Muscle of leg (tissue), 11 donors: Measurements from ENCODE around the gene WDR6. TPM values are rescaled to one million over a fixed set of nuclear protein-coding genes. Genes with fewer than 3 reads are reported as not detected.
A peak's percentile ranks its signal among the peaks of the same experiment; 100 is the strongest.

Experiments
- DNase-seq: peaks from one replicate; pipeline ENCODE4 v3.0.0; 2013
- H3K27ac ChIP-seq: one replicate; pipeline ENCODE4 v1.5.1; 2013; ENCODE audit warnings: mild to moderate bottlenecking, low read length, control low read depth
- H3K27me3 ChIP-seq: one replicate; pipeline ENCODE4 v1.6.1; 2013; ENCODE audit warnings: low read length; ENCODE audit not compliant: control insufficient read depth, insufficient read depth
- H3K36me3 ChIP-seq: one replicate; pipeline ENCODE4 v1.6.1; 2013; ENCODE audit warnings: low read length; ENCODE audit not compliant: control insufficient read depth, insufficient read depth
- H3K4me1 ChIP-seq: one replicate; pipeline ENCODE4 v1.6.1; 2013; ENCODE audit warnings: low read length; ENCODE audit not compliant: control insufficient read depth, insufficient read depth
- H3K4me3 ChIP-seq: one replicate; pipeline ENCODE4 v1.5.1; 2013; ENCODE audit warnings: low read length, control low read depth
- H3K9me3 ChIP-seq: replicated peaks from 2 replicates; pipeline ENCODE4 v1.6.1; 2013; ENCODE audit warnings: low read depth, low read length; ENCODE audit not compliant: control insufficient read depth
- WGBS: methylation state at CpG from one replicate; pipeline ENCODE4 v1.1.5; 2013; ENCODE audit warnings: missing lambda C conversion rate; ENCODE audit not compliant: insufficient coverage; 5-methylcytosine and 5-hydroxymethylcytosine counted together
- polyA plus RNA-seq, 8 donors: library from polyadenylated mRNA; unstranded; fragments of 120-200 nt; gene quantifications; one replicate each; pipeline versions ENCODE4 v1.2.1 to v1.2.3, GENCODE V29; 2013; ENCODE audit warnings: inconsistent platforms in 1 of 8, low replicate concordance in 1 of 8; ENCODE audit not compliant: insufficient read length in 8 of 8, insufficient read depth in 1 of 8
- total RNA-seq: library from RNA; stranded (reverse); fragments of 120-200 nt; gene quantifications from one replicate; pipeline ENCODE4 v1.2.4, GENCODE V29; 2013

The WDR6 gene
- total and polyA plus RNA-seq, 9 donors = 79.4 to 139 (median 112) TPM

- peaks cover 25% of the 10 kb centered on the region for H3K4me1 ChIP-seq
- peak; percentile 14 for DNase-seq
- 25% methylated on average over 1 of the region's 4 CpGs for WGBS
- peak overlapping the region; percentile 99 for H3K4me3 ChIP-seq
- peak overlapping the region; percentile 96 for H3K27ac ChIP-seq
- peaks cover 85% of the 10 kb centered on the region for H3K36me3 ChIP-seq
- no peaks in the 10 kb centered on the region for H3K27me3 ChIP-seq
- H3K9me3 ChIP-seq = no peaks in the 10 kb centered on the region
These were observed 21.1 kb downstream of the WDR6 start for GRCh38 chr3:49028298-49028672.

- peaks cover 79% of the 10 kb centered on the region for H3K36me3 ChIP-seq
- peaks cover 24% of the 10 kb centered on the region for H3K4me1 ChIP-seq
- DNase-seq = peak; percentile 97
These were observed 21.7 kb downstream of the WDR6 start, which contains the start of gene IMPDH2 for GRCh38 chr3:49028673-49029562. Gene IMPDH2 (minus strand): TSS chr3:49029398. CDS start chr3:49029350, 48 bp downstream.

GRCh38 chr3:49029563-49029884 is 22.3 kb downstream of the WDR6 start:
- Histone ChIP-seq H3K36me3 (peaks cover 79% of the 10 kb centered on the region), H3K27ac (peak overlapping the region; percentile 87), H3K27me3 (no peaks in the 10 kb centered on the region), H3K4me1 (peaks cover 24% of the 10 kb centered on the region), H3K9me3 (no peaks in the 10 kb centered on the region), H3K4me3 (peak overlapping the region; percentile 99)
- no CpG with 5 or more reads among the region's 7 CpGs for WGBS
- DNase-seq = no peak

More at GRCh38 chr3:49028673-49029562, 21.7 kb downstream of the WDR6 start, which contains the start of gene IMPDH2:
- H3K4me3 ChIP-seq = peak within 1 kb of the TSS; percentile 99
- H3K27ac ChIP-seq = peak within 1 kb of the TSS; percentile 96
- 0% methylated on average over 51 of the region's 55 CpGs for WGBS
- no peaks in the 10 kb centered on the region for H3K9me3 ChIP-seq
- no peaks in the 10 kb centered on the region for H3K27me3 ChIP-seq

DNA sequence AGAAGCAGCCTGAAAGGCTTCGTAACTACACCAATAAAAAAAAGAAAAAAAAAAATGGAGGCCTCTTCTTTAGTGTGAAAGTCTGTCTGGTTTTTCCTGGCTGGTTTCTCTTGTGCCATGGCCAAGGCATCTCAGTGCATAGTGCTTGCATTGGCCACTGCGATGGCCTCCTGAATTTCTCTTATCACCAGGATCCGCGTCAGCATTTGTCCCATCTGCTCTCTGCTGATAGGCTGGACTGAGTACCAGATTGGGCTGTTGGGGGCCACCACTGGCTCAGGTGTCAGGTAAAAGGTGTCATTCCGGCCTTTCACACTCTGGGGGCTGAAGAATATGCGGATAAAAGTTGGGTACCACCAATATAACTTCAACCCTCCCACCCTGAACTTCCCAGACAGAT is 23.1 kb downstream of the WDR6 start:
- Histone ChIP-seq H3K27me3 (no peaks in the 10 kb centered on the region), H3K27ac (no peak overlapping the region), H3K36me3 (peaks cover 79% of the 10 kb centered on the region), H3K4me3 (no peak overlapping the region), H3K9me3 (no peaks in the 10 kb centered on the region), H3K4me1 (peaks cover 23% of the 10 kb centered on the region)
- WGBS = 79% methylated on average over 2 of the region's 6 CpGs
- DNase-seq = peak; percentile 17

DNA sequence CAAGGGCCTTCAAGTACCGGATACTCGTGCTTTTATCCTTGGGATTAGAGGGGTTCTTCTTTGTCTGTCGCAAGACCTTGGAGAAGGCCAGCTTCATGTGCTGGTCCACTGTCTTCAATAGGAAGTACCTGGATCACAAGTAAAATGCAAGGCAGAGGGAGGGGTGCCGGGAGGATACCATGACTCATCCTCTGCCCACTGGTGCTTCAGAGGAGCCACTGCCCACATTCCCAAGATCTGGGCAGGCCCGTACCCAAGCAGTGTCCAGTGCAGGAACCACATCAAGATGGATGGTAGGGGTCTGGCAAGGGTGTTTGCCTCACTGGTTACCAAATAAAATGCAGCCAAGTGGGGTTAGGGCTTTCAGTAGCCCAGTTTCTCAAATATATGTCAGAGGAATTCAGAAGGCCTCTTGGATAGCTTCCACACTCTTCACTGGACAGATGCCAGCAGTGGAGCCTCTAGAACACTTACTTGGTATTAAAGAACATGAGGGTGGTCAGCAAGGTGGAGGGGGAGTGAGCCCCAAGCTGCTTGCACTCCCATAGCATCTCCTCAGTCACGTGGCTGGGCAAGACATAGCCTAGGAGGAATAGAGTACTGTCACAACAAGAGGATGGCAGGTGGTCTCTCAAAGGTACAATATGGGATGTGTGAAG is 25.6 kb downstream of the WDR6 start:
- Histone ChIP-seq H3K4me3 (no peak overlapping the region), H3K9me3 (no peaks in the 10 kb centered on the region)
- no CpG with 5 or more reads among the region's 6 CpGs for WGBS

GRCh38 chr3:49034650-49035049 is 27.5 kb downstream of the WDR6 start:
- H3K4me3 ChIP-seq = no peak overlapping the region
- H3K27me3 ChIP-seq = no peaks in the 10 kb centered on the region
- no peak for DNase-seq
- no peaks in the 10 kb centered on the region for H3K9me3 ChIP-seq
- WGBS = 96% methylated on average over 2 of the region's 2 CpGs
- no peak overlapping the region for H3K27ac ChIP-seq
- peaks cover 64% of the 10 kb centered on the region for H3K36me3 ChIP-seq
- no peaks in the 10 kb centered on the region for H3K4me1 ChIP-seq

More for the DNA sequence above, 25.6 kb downstream of the WDR6 start:
- DNase-seq = peak; percentile 12
- H3K4me1 ChIP-seq = peaks cover 13% of the 10 kb centered on the region
- no peaks in the 10 kb centered on the region for H3K27me3 ChIP-seq
- no peak overlapping the region for H3K27ac ChIP-seq
- peaks cover 64% of the 10 kb centered on the region for H3K36me3 ChIP-seq

GRCh38 chr3:49035281-49035680 is 28.1 kb downstream of the WDR6 start:
- Histone ChIP-seq H3K27ac (no peak overlapping the region), H3K4me3 (no peak overlapping the region), H3K9me3 (no peaks in the 10 kb centered on the region), H3K36me3 (peaks cover 61% of the 10 kb centered on the region), H3K4me1 (no peaks in the 10 kb centered on the region), H3K27me3 (no peaks in the 10 kb centered on the region)
- WGBS = 100% methylated on average over 1 of the region's 3 CpGs
- no peak for DNase-seq

DNA sequence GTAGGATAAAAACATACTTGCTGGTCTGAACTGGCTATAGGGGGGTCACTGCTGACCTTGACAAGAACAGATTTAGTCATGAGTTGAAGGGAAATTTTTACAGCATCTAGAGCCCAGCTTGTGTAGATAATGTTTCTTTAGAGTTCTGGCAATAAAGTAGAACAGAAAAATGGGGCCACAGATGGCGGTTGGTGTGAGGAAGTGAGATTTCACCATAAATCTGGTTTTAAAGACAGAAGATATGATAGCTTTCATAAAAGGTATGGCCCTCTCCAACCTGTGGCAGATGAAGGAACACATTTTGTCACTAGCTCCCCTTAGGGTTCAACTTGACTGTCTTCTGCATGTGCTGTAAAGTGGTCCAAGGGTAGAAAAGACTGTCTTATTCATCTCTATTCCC is 46.4 kb downstream of the WDR6 start:
- Histone ChIP-seq H3K36me3 (peaks cover 62% of the 10 kb centered on the region), H3K27me3 (no peaks in the 10 kb centered on the region), H3K27ac (no peak overlapping the region), H3K4me3 (no peak overlapping the region), H3K9me3 (no peaks in the 10 kb centered on the region), H3K4me1 (no peaks in the 10 kb centered on the region)
- WGBS = no CpG with 5 or more reads among the region's 1 CpG
- no peak for DNase-seq

GRCh38 chr3:49054344-49054862 is 47.2 kb downstream of the WDR6 start:
- peaks cover 59% of the 10 kb centered on the region for H3K36me3 ChIP-seq
- no CpG with 5 or more reads among the region's 2 CpGs for whole genome bisulfite sequencing
- H3K9me3 ChIP-seq = no peaks in the 10 kb centered on the region
- no peaks in the 10 kb centered on the region for H3K27me3 ChIP-seq
- H3K4me3 ChIP-seq = no peak overlapping the region
- no peaks in the 10 kb centered on the region for H3K4me1 ChIP-seq
- no peak for DNase-seq
- H3K27ac ChIP-seq = no peak overlapping the region

GRCh38 chr3:49057268-49057667 is 50.1 kb downstream of the WDR6 start:
- H3K4me3 ChIP-seq = no peak overlapping the region
- no peaks in the 10 kb centered on the region for H3K27me3 ChIP-seq
- peaks cover 59% of the 10 kb centered on the region for H3K36me3 ChIP-seq
- H3K9me3 ChIP-seq = no peaks in the 10 kb centered on the region
- 93% methylated on average over 8 of the region's 10 CpGs for WGBS
- DNase-seq = no peak
- H3K27ac ChIP-seq = no peak overlapping the region
- no peaks in the 10 kb centered on the region for H3K4me1 ChIP-seq
